ENCODE measurements around the gene NLRC5.

DNA sequence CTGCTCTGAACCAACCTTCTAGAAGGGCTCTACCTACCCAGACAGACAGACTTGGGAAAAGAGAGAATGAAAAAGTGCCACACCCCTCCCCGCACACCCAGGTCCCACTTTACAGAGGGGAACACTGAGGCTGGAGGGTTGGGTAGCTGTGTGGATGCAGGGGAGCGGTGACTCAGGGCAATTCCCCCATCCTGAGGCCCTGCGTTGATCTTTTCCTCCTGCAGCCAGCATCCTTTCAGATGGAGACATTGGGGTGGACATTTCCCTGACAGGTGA is 17.7 kb upstream of the NLRC5 start:
- no peak for TF ChIP-seq ZNF132 (tag by site-specific recombination; IDR thresholded peaks at IDR 0.05; ENCODE audit: borderline replicate concordance)
- no peak for TF ChIP-seq GLI2 (tag by site-specific recombination; IDR thresholded peaks at IDR 0.05; ENCODE audit: borderline replicate concordance, low read depth)
- TF ChIP-seq, protein P1, sequence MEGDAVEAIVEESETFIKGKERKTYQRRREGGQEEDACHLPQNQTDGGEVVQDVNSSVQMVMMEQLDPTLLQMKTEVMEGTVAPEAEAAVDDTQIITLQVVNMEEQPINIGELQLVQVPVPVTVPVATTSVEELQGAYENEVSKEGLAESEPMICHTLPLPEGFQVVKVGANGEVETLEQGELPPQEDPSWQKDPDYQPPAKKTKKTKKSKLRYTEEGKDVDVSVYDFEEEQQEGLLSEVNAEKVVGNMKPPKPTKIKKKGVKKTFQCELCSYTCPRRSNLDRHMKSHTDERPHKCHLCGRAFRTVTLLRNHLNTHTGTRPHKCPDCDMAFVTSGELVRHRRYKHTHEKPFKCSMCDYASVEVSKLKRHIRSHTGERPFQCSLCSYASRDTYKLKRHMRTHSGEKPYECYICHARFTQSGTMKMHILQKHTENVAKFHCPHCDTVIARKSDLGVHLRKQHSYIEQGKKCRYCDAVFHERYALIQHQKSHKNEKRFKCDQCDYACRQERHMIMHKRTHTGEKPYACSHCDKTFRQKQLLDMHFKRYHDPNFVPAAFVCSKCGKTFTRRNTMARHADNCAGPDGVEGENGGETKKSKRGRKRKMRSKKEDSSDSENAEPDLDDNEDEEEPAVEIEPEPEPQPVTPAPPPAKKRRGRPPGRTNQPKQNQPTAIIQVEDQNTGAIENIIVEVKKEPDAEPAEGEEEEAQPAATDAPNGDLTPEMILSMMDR (tag by site-specific recombination; IDR thresholded peaks at IDR 0.05): no peak
- TF ChIP-seq ZNF239 (tag by site-specific recombination; IDR thresholded peaks at IDR 0.05): no peak
- TF ChIP-seq ZNF24 (tag by site-specific recombination; IDR thresholded peaks at IDR 0.05): no peak
- TF ChIP-seq, protein P2, sequence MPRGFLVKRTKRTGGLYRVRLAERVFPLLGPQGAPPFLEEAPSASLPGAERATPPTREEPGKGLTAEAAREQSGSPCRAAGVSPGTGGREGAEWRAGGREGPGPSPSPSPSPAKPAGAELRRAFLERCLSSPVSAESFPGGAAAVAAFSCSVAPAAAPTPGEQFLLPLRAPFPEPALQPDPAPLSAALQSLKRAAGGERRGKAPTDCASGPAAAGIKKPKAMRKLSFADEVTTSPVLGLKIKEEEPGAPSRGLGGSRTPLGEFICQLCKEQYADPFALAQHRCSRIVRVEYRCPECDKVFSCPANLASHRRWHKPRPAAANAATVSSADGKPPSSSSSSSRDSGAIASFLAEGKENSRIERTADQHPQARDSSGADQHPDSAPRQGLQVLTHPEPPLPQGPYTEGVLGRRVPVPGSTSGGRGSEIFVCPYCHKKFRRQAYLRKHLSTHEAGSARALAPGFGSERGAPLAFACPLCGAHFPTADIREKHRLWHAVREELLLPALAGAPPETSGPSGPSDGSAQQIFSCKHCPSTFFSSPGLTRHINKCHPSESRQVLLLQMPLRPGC (tag by site-specific recombination; IDR thresholded peaks at IDR 0.05): no peak
